Heart right ventricle (tissue), 16 donors: Measurements from ENCODE around the gene SLC25A31. TPM values are rescaled to one million over a fixed set of nuclear protein-coding genes. Genes with fewer than 3 reads are reported as not detected.

Source experiments
- ATAC-seq, 8 donors: fragments of 200-7000 bp; cut with Tn5 transposase; one replicate each; pipeline ENCODE4 v1.9.1; 2020; ENCODE audit warnings: mild to moderate bottlenecking in 8 of 8, moderate library complexity in 8 of 8, moderate number of reproducible peaks in 1 of 8
- DNase-seq, 2 donors: peaks; one replicate each; pipeline ENCODE4 v3.0.0-alpha.2; 2020
- H3K27ac ChIP-seq, 10 donors: fragments of 200-600 bp; sonication (generic) in 2 of 10; one replicate each; pipeline versions ENCODE4 v1.5.0 to v1.8.0; 2020 to 2022; ENCODE audit warnings: mild to moderate bottlenecking in 3 of 10
- H3K27me3 ChIP-seq, 7 donors: fragments of 200-600 bp; one replicate each; pipeline ENCODE4 v1.8.0; 2021 to 2022; ENCODE audit warnings: mild to moderate bottlenecking in 2 of 7
- H3K36me3 ChIP-seq, 9 donors: fragments of 200-600 bp; sonication (generic) in 1 of 9; one replicate each; pipeline versions ENCODE4 v1.5.0 to v1.8.0; 2020 to 2022; ENCODE audit warnings: mild to moderate bottlenecking in 2 of 9
- H3K4me1 ChIP-seq, 9 donors: fragments of 200-600 bp; sonication (generic) in 1 of 9; one replicate each; pipeline versions ENCODE4 v1.5.0 to v1.8.0; 2020 to 2022; ENCODE audit warnings: mild to moderate bottlenecking in 4 of 9
- H3K4me3 ChIP-seq, 10 donors: fragments of 200-600 bp; sonication (generic) in 2 of 10; one replicate each; pipeline versions ENCODE4 v1.5.0 to v1.8.0; 2020 to 2022; ENCODE audit warnings: mild to moderate bottlenecking in 7 of 10, moderate library complexity in 2 of 10
- H3K9me3 ChIP-seq, 11 donors: fragments of 200-600 bp in 10 of 11; sonication (generic) in 2 of 11; one replicate each; pipeline versions ENCODE4 v1.5.0 to v1.8.0; 2013 to 2022; ENCODE audit warnings: mild to moderate bottlenecking in 2 of 11, control low read depth in 1 of 11, moderate library complexity in 1 of 11
- WGBS, 2 donors: extraction: QIAGEN DNeasy Blood & Tissue Kit; methylation state at CpG; one replicate each; pipeline ENCODE4 v1.1.7; 2013; ENCODE audit warnings: inconsistent platforms in 1 of 2; 5-methylcytosine and 5-hydroxymethylcytosine counted together
- intact Hi-C, 10 donors: fragments of 100-400 bp; cut with DNase I; formaldehyde crosslinking; loops; one replicate each; pipeline versions ENCODE4 v1.11.1 to v1.14.2; 2022
- polyA plus RNA-seq, 2 donors: library from polyadenylated mRNA; stranded (reverse); fragments of 200-250 nt; gene quantifications; one replicate each; pipeline ENCODE4 v1.2.3, GENCODE V29; 2013
- total RNA-seq, 10 donors: library from RNA; stranded (reverse); fragmentation: NEBNext Ultra II Directional in 3 of 10; extraction: Animal tissue kit (Norgen Biotek cat#: 25700) in 3 of 10; gene quantifications; one replicate each; pipeline versions ENCODE4 v1.2.1 to v1.2.4, GENCODE V29; 2021 to 2023
- TF ChIP-seq, protein P1 (sequence below), 9 donors: fragments of 200-600 bp; sonication (generic) in 2 of 9; IDR thresholded peaks; one replicate each; pipeline versions ENCODE4 v1.5.0 to v1.8.0; 2021 to 2022; ENCODE audit warnings: antibody characterized with exemption in 9 of 9, mild to moderate bottlenecking in 5 of 9, moderate library complexity in 1 of 9
- donor health status: Arrhythmogenic right ventricular cardiomyopathy.
- donor health status: ischemic (EF 13 %, LVEDD 7.1; RV severe dilation, severe dysfunction).
- donor health status: healthy with polysubstance abuse.
- donor health status: DM: no; HTN: yes; CAD: no.
- donor health status: DM: no; HTN: no; CAD: no.
- donor health status: ischemic (EF 25% LVEDD 6.9; RV normal size, moderate dysfunction).
- donor health status: ischemic (EF 25% LVEDD 5.7; RV mildly dilated, moderate dysfunction).
- donor health status: healthy.
- donor health status: DM: yes; HTN: yes; CAD: no.
- donor health status: Ischemic cardiomyopathy.
- donor health status: ischemic (EF 35%, LVEDD 5.7; RV mildly dilated, moderate dysfunction).
- donor health status: nonischemic (EF 11% LVEDD 7.7; RV severe dilation, severe dysfunction).
- donor health status: DM: yes; HTN: yes; CAD: no.
- donor health status: PGD.
- donor health status: ischemic (EF 29% LVEDD 5.4; RV normal size, mild dysfunction).
- donor health status: nonischemic (EF 23%, LVEDD 6.1; RV moderate dilation, normal function).

Gene SLC25A31
- total and polyA plus RNA-seq, 12 donors: not detected

DNA sequence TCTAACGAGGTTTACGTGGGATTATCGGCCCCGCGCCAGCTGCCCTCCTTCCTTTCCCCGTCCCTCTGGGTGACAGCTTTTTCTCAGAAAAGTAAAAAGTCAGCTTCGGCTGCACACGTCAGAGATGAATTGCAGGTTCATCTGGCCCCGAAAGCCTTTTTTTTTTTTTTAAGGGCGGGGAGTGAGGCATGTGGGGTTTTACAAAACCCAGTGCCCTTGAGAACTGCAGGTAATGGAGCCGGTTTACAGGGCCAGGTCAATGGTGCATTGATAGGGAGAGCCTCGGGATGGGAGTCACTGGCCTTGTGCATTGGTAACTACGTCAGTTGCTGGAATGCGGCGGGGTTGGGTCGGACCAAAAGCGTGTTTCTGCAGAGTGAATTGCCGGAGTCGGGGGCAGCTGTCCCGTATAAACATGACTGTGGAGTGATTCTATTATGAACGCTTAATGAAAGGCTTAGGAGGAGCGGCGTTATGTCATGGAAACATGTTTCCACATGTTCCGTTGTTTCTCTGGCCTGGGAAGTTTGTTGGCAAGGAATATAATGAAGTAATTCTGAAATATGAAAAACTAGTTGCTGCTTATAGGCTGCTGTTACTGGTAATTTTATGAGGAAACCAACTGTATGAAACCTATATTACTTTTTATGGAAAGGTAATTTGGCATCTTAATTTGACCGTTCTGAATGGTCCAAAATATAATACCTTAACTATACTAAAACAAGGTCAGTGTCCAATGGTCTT lies 53.0 kb downstream of the SLC25A31 start:
- Histone ChIP-seq H3K4me1 (peaks cover 0 to 25% (median 10%) of the 10 kb centered on the region in 9 donors), H3K9me3 (no peaks in the 10 kb centered on the region), H3K27me3 (peaks cover 0 to 39% (median 0%) of the 10 kb centered on the region in 7 donors), H3K36me3 (no peaks in the 10 kb centered on the region), H3K27ac (peak overlapping the region in 9 of 10 donors; percentile 20 to 85 (median 76)), H3K4me3 (peak overlapping the region; percentile 48 to 91 (median 74))
- ATAC-seq: peak; percentile 44 to 73 (median 66)
- peak; percentile 44 to 80 for DNase-seq
- WGBS, 2 donors: 3 to 4% methylated on average over 25 of the region's 25 CpGs
- intact Hi-C loops: loop anchor here in 4 of 10 donors (2.0 to 10.0 kb wide), 5 partner anchors 92 to 184 kb away; partner anchors contain the start of genes ABHD18 (in 4 of the 4), MFSD8 (in 4 of the 4), INTU (in 1 of the 4) and PLK4 (in 1 of the 4)
- TF ChIP-seq, protein P1, sequence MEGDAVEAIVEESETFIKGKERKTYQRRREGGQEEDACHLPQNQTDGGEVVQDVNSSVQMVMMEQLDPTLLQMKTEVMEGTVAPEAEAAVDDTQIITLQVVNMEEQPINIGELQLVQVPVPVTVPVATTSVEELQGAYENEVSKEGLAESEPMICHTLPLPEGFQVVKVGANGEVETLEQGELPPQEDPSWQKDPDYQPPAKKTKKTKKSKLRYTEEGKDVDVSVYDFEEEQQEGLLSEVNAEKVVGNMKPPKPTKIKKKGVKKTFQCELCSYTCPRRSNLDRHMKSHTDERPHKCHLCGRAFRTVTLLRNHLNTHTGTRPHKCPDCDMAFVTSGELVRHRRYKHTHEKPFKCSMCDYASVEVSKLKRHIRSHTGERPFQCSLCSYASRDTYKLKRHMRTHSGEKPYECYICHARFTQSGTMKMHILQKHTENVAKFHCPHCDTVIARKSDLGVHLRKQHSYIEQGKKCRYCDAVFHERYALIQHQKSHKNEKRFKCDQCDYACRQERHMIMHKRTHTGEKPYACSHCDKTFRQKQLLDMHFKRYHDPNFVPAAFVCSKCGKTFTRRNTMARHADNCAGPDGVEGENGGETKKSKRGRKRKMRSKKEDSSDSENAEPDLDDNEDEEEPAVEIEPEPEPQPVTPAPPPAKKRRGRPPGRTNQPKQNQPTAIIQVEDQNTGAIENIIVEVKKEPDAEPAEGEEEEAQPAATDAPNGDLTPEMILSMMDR (IDR thresholded peaks at IDR 0.05): no peak

DNA sequence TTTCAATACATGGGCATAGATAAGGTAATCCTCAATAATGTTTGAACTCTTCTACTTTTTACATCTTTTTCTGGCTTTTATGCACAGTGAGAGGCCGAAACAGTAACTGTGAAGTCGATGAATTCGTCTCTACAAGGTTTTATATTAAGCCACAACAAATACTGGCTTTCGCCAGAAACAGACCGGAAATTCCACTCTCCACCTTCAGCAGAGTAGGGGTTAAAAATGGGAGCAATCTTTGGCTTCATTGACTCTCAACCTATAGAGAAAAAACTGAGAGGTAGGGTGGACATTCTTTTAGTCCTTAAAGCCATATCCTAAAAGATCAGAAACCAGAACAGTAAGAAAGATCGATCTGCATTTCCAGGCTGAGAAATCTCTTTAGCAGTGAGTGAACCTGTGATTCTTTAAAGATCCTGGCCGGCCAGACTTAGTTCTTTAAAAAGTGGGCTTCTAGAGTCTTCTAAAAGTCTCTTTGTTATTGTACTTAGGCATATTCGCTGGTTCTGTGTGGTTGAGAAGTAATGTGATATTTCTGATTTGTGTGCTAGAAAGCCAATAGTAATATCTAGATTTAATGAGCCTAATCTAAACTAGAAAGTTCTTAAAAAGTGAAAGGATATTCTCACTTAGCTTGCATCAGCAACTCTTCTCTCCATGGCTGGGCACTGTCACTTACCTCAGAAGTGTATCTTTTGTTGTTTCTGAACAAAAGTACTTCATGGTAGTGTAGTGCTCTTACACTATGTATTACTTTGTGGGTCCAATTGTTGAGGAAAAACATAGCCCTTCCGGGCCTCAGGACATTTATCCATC lies 54.0 kb downstream of the SLC25A31 start:
- TF ChIP-seq, protein P1 (IDR thresholded peaks at IDR 0.05): no peak
- intact Hi-C loops: loop anchor here in 4 of 10 donors (2.0 to 10.0 kb wide), 5 partner anchors 91 to 183 kb away; partner anchors contain the start of genes ABHD18 (in 4 of the 4), MFSD8 (in 4 of the 4), INTU (in 1 of the 4) and PLK4 (in 1 of the 4)
- no peaks in the 10 kb centered on the region for H3K9me3 ChIP-seq
- peaks cover 0 to 39% (median 0%) of the 10 kb centered on the region in 7 donors for H3K27me3 ChIP-seq
- peak overlapping the region in 8 of 10 donors; percentile 48 to 91 (median 68) for H3K4me3 ChIP-seq
- H3K27ac ChIP-seq: peak overlapping the region in 5 of 10 donors; percentile 56 to 85 (median 76)
- WGBS, 2 donors: 79 to 90% methylated on average over 9 of the region's 9 CpGs
- H3K36me3 ChIP-seq: no peaks in the 10 kb centered on the region
- ATAC-seq (no peak), DNase-seq (no peak)
- H3K4me1 ChIP-seq: peaks cover 0 to 25% (median 10%) of the 10 kb centered on the region in 9 donors

DNA sequence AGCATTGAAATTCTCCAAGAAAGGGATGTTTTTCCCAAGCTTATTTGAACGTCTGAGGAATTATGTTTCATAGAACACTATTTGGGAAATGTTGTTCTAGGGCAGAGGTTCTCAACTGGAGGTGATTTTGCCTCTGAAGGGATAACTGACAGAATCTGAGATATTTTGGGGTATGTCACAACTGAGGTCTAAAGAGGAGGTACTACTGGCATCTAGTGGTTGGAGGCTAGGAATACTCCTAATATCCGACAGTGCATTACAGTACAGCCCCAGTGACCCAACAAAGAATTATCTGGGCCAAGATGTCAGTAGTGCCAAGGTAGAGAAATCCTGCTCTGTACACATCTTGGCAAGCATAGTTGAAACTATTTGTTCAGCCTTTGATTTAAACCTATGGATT lies 58.3 kb downstream of the SLC25A31 start:
- Histone ChIP-seq H3K27ac (no peak overlapping the region), H3K4me3 (no peak overlapping the region), H3K9me3 (no peaks in the 10 kb centered on the region), H3K27me3 (peaks cover 0 to 4% (median 0%) of the 10 kb centered on the region in 7 donors), H3K4me1 (peaks cover 0 to 13% (median 4%) of the 10 kb centered on the region in 9 donors), H3K36me3 (no peaks in the 10 kb centered on the region)
- ATAC-seq (peak in 1 of 8 donors; percentile 25), DNase-seq (no peak)
- intact Hi-C loops: loop anchor here in 4 of 10 donors (10.0 kb wide), 2 partner anchors 86 to 176 kb away; partner anchors contain the start of genes ABHD18 (in 3 of the 4) and MFSD8 (in 3 of the 4)
- WGBS, 2 donors: 84 to 92% methylated on average over 2 of the region's 2 CpGs
- TF ChIP-seq, protein P1 (IDR thresholded peaks at IDR 0.05): peak in 4 of 9 donors; percentile 11 to 26 (median 16)

DNA sequence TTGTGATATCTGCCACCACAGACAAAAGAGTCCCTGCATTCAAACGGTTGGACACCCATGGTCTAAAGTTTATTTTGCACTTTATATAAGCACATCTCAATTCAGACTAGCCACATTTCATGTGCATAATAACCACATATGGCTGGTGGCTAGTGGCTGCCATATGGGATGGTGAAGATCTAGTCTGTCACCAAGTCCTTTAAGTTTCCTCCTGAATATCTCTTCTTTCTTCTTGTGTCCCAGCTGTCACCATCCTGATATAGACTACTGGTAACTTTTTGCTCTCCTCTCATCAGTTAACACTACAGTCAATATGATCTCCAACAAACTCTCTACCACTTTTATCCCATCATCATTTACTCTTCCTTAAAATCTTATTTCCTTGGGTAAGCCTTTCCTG lies 61.2 kb downstream of the SLC25A31 start:
- no peak for ATAC-seq
- intact Hi-C loops: no loop called here
- no peak overlapping the region for H3K27ac ChIP-seq
- H3K9me3 ChIP-seq: no peaks in the 10 kb centered on the region
- TF ChIP-seq, protein P1 (IDR thresholded peaks at IDR 0.05): no peak
- 62 to 86% methylated on average over 1 of the region's 1 CpG for WGBS, 2 donors
- H3K4me3 ChIP-seq: no peak overlapping the region
- H3K36me3 ChIP-seq: no peaks in the 10 kb centered on the region
- H3K4me1 ChIP-seq: no peaks in the 10 kb centered on the region
- no peaks in the 10 kb centered on the region for H3K27me3 ChIP-seq
- DNase-seq: no peak
